ENCODE data around the gene NUTM1.

- TF ChIP-seq RCOR1 (IDR thresholded peaks at IDR 0.05; ENCODE audit: low read depth, low read length): no peak
- no peak for TF ChIP-seq CTCF (IDR thresholded peaks at IDR 0.05)
- TF ChIP-seq HDAC2 (IDR thresholded peaks at IDR 0.05): no peak
- no peak for TF ChIP-seq JUN (IDR thresholded peaks at IDR 0.05)
- TF ChIP-seq CHD2 (IDR thresholded peaks at IDR 0.05; ENCODE audit: low read length, partially characterized antibody): no peak
These were observed 7.7 kb upstream of the NUTM1 start for GRCh38 chr15:34335176-34336032.
